HG03159 (cell line): ENCODE data around the gene CRISPLD2.

Experiments
- ATAC-seq: cut with Tn5 transposase; IDR thresholded peaks from one replicate; pipeline ENCODE4 v1.9.1; 2021; ENCODE audit warnings: mild to moderate bottlenecking, moderate library complexity; ENCODE audit not compliant: unreplicated experiment

Gene CRISPLD2

GRCh38 chr16:84948851-84949610 lies 129.2 kb downstream of the CRISPLD2 start:
- no peak for ATAC-seq

- ATAC-seq: no peak
These were observed 130.1 kb downstream of the CRISPLD2 start for GRCh38 chr16:84949772-84950436.

DNA sequence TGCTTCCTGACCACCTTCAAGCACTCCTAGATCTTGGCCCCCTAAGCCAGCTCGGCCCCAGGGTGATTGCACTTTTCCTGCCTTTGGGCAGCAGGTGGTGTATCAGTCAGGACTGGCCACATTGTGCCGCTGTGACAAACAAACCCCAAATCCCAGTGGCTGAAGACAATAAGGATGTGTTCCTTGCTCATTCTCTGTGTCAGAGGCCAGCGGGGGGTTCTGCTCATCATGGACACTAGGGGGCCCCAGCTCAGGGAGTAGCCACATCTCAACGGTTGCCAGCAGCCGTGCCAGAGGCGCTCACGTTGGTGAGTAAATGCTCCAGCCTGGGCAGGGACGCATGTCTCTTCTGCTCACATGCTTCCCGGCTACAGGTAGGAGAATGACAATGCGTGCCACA lies 131.1 kb downstream of the CRISPLD2 start:
- ATAC-seq: no peak

DNA sequence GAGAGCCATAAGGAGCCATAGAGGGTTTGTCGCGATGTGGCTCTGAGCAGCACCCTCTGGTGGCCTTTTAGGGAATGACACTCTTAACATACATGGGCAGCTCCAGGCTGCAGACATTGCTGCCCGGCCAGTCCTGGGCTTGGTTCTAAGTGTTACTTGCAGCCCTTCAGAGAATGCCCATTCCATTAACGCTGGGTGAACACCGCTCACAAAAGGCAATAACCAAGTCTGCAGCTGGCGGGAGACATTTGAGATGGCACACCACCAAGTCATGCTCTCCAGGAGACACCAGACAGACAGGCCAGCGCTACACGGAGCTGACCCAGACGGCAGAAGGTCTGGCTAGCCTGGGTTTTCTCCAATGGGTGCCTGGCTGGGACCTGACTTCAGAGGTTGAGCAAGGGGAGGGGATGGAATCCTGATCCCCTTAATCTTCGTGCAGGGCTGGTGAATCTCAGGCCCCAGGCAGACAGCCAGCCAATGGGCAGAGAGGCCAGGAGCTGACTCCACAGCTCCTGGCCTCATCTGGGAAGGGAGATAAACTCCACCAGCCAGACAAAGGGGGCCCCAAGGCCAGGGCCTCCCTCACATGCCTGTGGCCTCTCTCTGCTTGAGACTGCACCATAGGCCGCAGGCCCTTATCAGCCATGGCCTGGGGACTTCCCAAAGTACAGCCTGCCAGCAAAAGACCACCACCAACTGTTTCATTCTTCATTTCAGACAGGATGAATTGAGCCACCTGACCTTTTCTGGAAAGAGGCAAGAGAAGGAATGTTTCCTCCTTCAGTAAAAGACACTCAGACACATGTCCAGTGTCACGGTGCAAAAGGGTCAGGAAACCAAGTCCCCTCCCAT lies 132.8 kb downstream of the CRISPLD2 start:
- no peak for ATAC-seq

DNA sequence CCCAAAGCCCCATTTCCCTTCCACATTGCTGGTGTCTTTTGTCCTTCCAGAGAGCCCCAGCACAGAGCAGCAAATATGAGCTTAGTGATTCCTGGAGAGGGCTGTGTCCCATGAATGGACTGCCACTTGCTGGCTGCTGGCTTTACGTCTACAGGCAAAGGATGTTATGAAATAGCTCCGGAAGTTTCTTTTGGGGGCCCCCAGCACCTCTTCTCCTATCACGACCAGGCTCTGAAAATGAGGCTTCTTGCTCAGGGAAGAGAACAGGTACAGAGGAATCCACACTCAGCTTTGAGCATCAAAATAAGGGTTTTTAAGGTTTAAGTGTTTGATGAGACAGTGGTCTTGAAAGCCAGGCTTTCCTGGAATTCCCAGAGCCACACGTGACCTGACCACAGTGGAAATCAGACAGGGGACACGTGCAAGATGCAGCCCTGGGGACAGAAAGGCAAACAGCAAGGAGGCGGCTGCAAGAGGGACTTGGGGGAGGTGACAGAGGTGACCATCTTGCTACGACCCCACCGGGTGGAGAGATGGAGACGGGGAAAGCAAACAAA lies 133.5 kb downstream of the CRISPLD2 start:
- ATAC-seq: no peak

DNA sequence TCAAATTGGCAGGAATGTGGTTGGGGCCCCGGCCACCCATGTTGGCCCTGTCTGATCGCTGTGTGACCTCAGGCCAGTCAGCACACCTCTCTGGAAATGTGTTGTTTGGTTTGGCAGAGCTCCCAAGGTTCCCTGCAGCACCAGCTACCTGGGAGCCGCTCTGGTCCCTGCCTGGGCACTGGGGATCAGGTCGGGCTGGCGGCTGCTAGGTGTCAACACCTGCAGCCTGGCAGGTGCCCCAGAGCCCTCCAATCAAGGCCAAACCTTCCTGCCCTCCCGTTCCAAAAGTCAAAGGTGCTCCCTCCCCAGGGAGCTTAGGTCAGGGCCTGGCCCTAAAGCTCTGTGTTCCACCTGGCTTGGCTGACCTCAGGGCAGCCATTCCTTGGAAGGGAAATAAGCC lies 135.6 kb downstream of the CRISPLD2 start:
- ATAC-seq: no peak

GRCh38 chr16:84957192-84957591 lies 137.4 kb downstream of the CRISPLD2 start:
- no peak for ATAC-seq

- ATAC-seq: no peak
These were observed 138.0 kb downstream of the CRISPLD2 start for GRCh38 chr16:84957792-84958191.
